IPS-20b (cell line): Measurements from ENCODE around the gene PRIM1.

Experiments
- H3K27ac ChIP-seq: one replicate; pipeline ENCODE4 v1.5.1; 2013; ENCODE audit warnings: low read length
- H3K27me3 ChIP-seq: 2 replicates; pipeline ENCODE4 v1.6.1; 2013; ENCODE audit warnings: mild to moderate bottlenecking, low read length, inconsistent platforms; ENCODE audit not compliant: insufficient read depth
- H3K36me3 ChIP-seq: 2 replicates; pipeline ENCODE4 v1.6.1; 2013; ENCODE audit warnings: low read depth, mild to moderate bottlenecking, inconsistent platforms, low read length, moderate library complexity; ENCODE audit not compliant: insufficient read depth
- H3K4me1 ChIP-seq: 2 replicates; pipeline ENCODE4 v1.6.1; 2013; ENCODE audit warnings: mild to moderate bottlenecking, control low read depth, inconsistent platforms, low read length, moderate library complexity; ENCODE audit not compliant: insufficient read depth
- H3K4me3 ChIP-seq: 2 replicates; pipeline ENCODE4 v1.5.1; 2013; ENCODE audit warnings: mild to moderate bottlenecking, low read length, inconsistent platforms
- H3K9ac ChIP-seq: 2 replicates; pipeline ENCODE4 v1.6.1; 2013; ENCODE audit warnings: low read depth, mild to moderate bottlenecking, inconsistent platforms, low read length, moderate library complexity
- H3K9me3 ChIP-seq: 2 replicates; pipeline ENCODE4 v1.6.1; 2013; ENCODE audit warnings: mild to moderate bottlenecking, low read depth, low read length, inconsistent platforms; ENCODE audit not compliant: insufficient read depth

Gene PRIM1

GRCh38 chr12:56723889-56724700 lies 28.0 kb downstream of the PRIM1 start:
- no peaks in the 10 kb centered on the region for H3K9me3 ChIP-seq
- H3K27ac ChIP-seq = peak overlapping the region; percentile 98
- peak overlapping the region; percentile 100 for H3K4me3 ChIP-seq
- H3K36me3 ChIP-seq = peaks cover 73% of the 10 kb centered on the region
- H3K4me1 ChIP-seq = peaks cover 37% of the 10 kb centered on the region
- H3K9ac ChIP-seq = peak overlapping the region; percentile 100
- H3K27me3 ChIP-seq = no peaks in the 10 kb centered on the region

GRCh38 chr12:56723352-56723751 lies 28.8 kb downstream of the PRIM1 start:
- peak overlapping the region; percentile 100 for H3K4me3 ChIP-seq
- H3K4me1 ChIP-seq = peaks cover 42% of the 10 kb centered on the region
- no peaks in the 10 kb centered on the region for H3K9me3 ChIP-seq
- no peak overlapping the region for H3K27ac ChIP-seq
- H3K36me3 ChIP-seq = peaks cover 72% of the 10 kb centered on the region
- no peaks in the 10 kb centered on the region for H3K27me3 ChIP-seq
- peak overlapping the region; percentile 100 for H3K9ac ChIP-seq

GRCh38 chr12:56722832-56723231 lies 29.3 kb downstream of the PRIM1 start:
- peak overlapping the region; percentile 100; the same call in 1 of the 2 replicates for H3K9ac ChIP-seq
- H3K27ac ChIP-seq = no peak overlapping the region
- H3K4me1 ChIP-seq = peaks cover 42% of the 10 kb centered on the region
- no peaks in the 10 kb centered on the region for H3K27me3 ChIP-seq
- H3K4me3 ChIP-seq = peak overlapping the region; percentile 100
- H3K9me3 ChIP-seq = no peaks in the 10 kb centered on the region
- H3K36me3 ChIP-seq = peaks cover 67% of the 10 kb centered on the region

- Histone ChIP-seq H3K4me1 (peaks cover 42% of the 10 kb centered on the region), H3K4me3 (peak overlapping the region; percentile 100), H3K9me3 (no peaks in the 10 kb centered on the region), H3K36me3 (peaks cover 66% of the 10 kb centered on the region), H3K27me3 (no peaks in the 10 kb centered on the region), H3K9ac (peak overlapping the region; percentile 100; the same call in 1 of the 2 replicates), H3K27ac (no peak overlapping the region)
Observed at GRCh38 chr12:56721721-56722120, 30.4 kb downstream of the PRIM1 start.

GRCh38 chr12:56721216-56721615 lies 30.9 kb downstream of the PRIM1 start:
- H3K9ac ChIP-seq = peak overlapping the region; percentile 100; the same call in 1 of the 2 replicates
- H3K27me3 ChIP-seq = no peaks in the 10 kb centered on the region
- peaks cover 42% of the 10 kb centered on the region for H3K4me1 ChIP-seq
- peaks cover 71% of the 10 kb centered on the region for H3K36me3 ChIP-seq
- peak overlapping the region; percentile 100 for H3K4me3 ChIP-seq
- H3K9me3 ChIP-seq = no peaks in the 10 kb centered on the region
- H3K27ac ChIP-seq = no peak overlapping the region

GRCh38 chr12:56720731-56721151 lies 31.4 kb downstream of the PRIM1 start:
- Histone ChIP-seq H3K9me3 (no peaks in the 10 kb centered on the region), H3K4me1 (peaks cover 42% of the 10 kb centered on the region), H3K9ac (no peak overlapping the region), H3K36me3 (peaks cover 76% of the 10 kb centered on the region), H3K27ac (no peak overlapping the region), H3K27me3 (no peaks in the 10 kb centered on the region), H3K4me3 (peak overlapping the region; percentile 100; the same call in 1 of the 2 replicates)

- no peak overlapping the region for H3K4me3 ChIP-seq
- no peak overlapping the region for H3K27ac ChIP-seq
- H3K27me3 ChIP-seq = no peaks in the 10 kb centered on the region
- no peaks in the 10 kb centered on the region for H3K9me3 ChIP-seq
- H3K4me1 ChIP-seq = peaks cover 42% of the 10 kb centered on the region
- no peak overlapping the region; the same call in 1 of the 2 replicates for H3K9ac ChIP-seq
- peaks cover 86% of the 10 kb centered on the region for H3K36me3 ChIP-seq
Observed at GRCh38 chr12:56719056-56719455, 33.1 kb downstream of the PRIM1 start.

GRCh38 chr12:56718636-56719035 lies 33.5 kb downstream of the PRIM1 start:
- peaks cover 42% of the 10 kb centered on the region for H3K4me1 ChIP-seq
- no peak overlapping the region for H3K9ac ChIP-seq
- no peaks in the 10 kb centered on the region for H3K27me3 ChIP-seq
- no peaks in the 10 kb centered on the region for H3K9me3 ChIP-seq
- H3K4me3 ChIP-seq = no peak overlapping the region
- H3K36me3 ChIP-seq = peaks cover 86% of the 10 kb centered on the region
- no peak overlapping the region for H3K27ac ChIP-seq

GRCh38 chr12:56718149-56718548 lies 34.0 kb downstream of the PRIM1 start:
- Histone ChIP-seq H3K27ac (no peak overlapping the region), H3K4me3 (no peak overlapping the region), H3K9ac (no peak overlapping the region), H3K9me3 (no peaks in the 10 kb centered on the region), H3K27me3 (no peaks in the 10 kb centered on the region), H3K4me1 (peaks cover 38% of the 10 kb centered on the region), H3K36me3 (peaks cover 86% of the 10 kb centered on the region)

- H3K9me3 ChIP-seq = no peaks in the 10 kb centered on the region
- H3K27ac ChIP-seq = no peak overlapping the region
- no peak overlapping the region for H3K9ac ChIP-seq
- no peak overlapping the region for H3K4me3 ChIP-seq
- peaks cover 31% of the 10 kb centered on the region for H3K4me1 ChIP-seq
- peaks cover 86% of the 10 kb centered on the region for H3K36me3 ChIP-seq
- H3K27me3 ChIP-seq = no peaks in the 10 kb centered on the region
Observed at GRCh38 chr12:56716933-56717880, 34.9 kb downstream of the PRIM1 start.

- H3K4me3 ChIP-seq = no peak overlapping the region
- H3K9me3 ChIP-seq = no peaks in the 10 kb centered on the region
- H3K27ac ChIP-seq = no peak overlapping the region
- 0 out of 2 replicates have a peak overlapping the region, but pooled peaks have one; percentile 23 for H3K9ac ChIP-seq
- H3K4me1 ChIP-seq = peaks cover 24% of the 10 kb centered on the region; the same call in 1 of the 2 replicates
- no peaks in the 10 kb centered on the region for H3K27me3 ChIP-seq
- peaks cover 86% of the 10 kb centered on the region for H3K36me3 ChIP-seq
Observed at GRCh38 chr12:56716458-56716857, 35.7 kb downstream of the PRIM1 start.
